ENCODE measurements around the gene FABP3. TPM values are rescaled to one million over a fixed set of nuclear protein-coding genes. Genes with fewer than 3 reads are reported as not detected.

The FABP3 gene
- total and polyA plus RNA-seq, 2 experiments from 2014 or later, result 19.3 to 50.2 TPM

- TF ChIP-seq CTCF (conservative IDR thresholded peaks at IDR 0.05; ENCODE audit: low read depth in 2 of 2), result no peak
- no peak for TF ChIP-seq JUNB (IDR thresholded peaks at IDR 0.05; ENCODE audit: unreplicated experiment)
- no peak for TF ChIP-seq REST (IDR thresholded peaks at IDR 0.05; ENCODE audit: unreplicated experiment)
- no peak for TF ChIP-seq NANOG (IDR thresholded peaks at IDR 0.05; ENCODE audit: borderline replicate concordance)
- no peak for TF ChIP-seq EZH2phosphoT487 (IDR thresholded peaks at IDR 0.05; ENCODE audit: unreplicated experiment)
- no peak for TF ChIP-seq EZH2 (IDR thresholded peaks at IDR 0.05; ENCODE audit: low read depth, unreplicated experiment)
- TF ChIP-seq POLR2AphosphoS5 (IDR thresholded peaks at IDR 0.05; ENCODE audit: low read depth), result no peak
- no peak for TF ChIP-seq ETS1 (IDR thresholded peaks at IDR 0.05)
- no peak for TF ChIP-seq ZNF331 (CRISPR knock-in tag; IDR thresholded peaks at IDR 0.05; ENCODE audit: low read depth)
- no peak for TF ChIP-seq STAT1 (IDR thresholded peaks at IDR 0.05; ENCODE audit: unreplicated experiment)
- TF ChIP-seq ZNF114 (CRISPR knock-in tag; IDR thresholded peaks at IDR 0.05), result no peak
Measured at GRCh38 chr1:31348449-31348848, 24.4 kb downstream of the FABP3 start (continued).

- Mint-ChIP-seq H3K27ac (no peak overlapping the region), H3K36me3 (ENCODE audit: low read depth) (peaks cover 20% of the 10 kb centered on the region), H3K27me3 (ENCODE audit: insufficient read depth, low read depth, poor library complexity) (no peaks in the 10 kb centered on the region), H3K9me3 (no peaks in the 10 kb centered on the region), H3K4me1 (peaks cover 7% of the 10 kb centered on the region; the same call in 2 of the 3 replicates), H3K4me3 (no peak overlapping the region)
- H3K4me2 ChIP-seq, result no peak overlapping the region
- no peaks in the 10 kb centered on the region for H3F3A ChIP-seq (replicated peaks; ENCODE audit: low read depth)
- H3K27ac ChIP-seq (ENCODE audit: low read depth), result no peak overlapping the region
- H3K79me2 ChIP-seq (replicated peaks; ENCODE audit: insufficient read depth), result no peaks in the 10 kb centered on the region; the same call in 1 of the 2 replicates
- DNase-seq (ENCODE audit: low spot score) (no peak), ATAC-seq (no peak)
- H3K27me3 ChIP-seq (ENCODE audit: insufficient read depth), result no peaks in the 10 kb centered on the region
- H3K4me1 ChIP-seq (ENCODE audit: insufficient read depth), result no peaks in the 10 kb centered on the region
- no peaks in the 10 kb centered on the region for H3K9me2 ChIP-seq (ENCODE audit: insufficient read depth)
- H4K20me1 ChIP-seq (replicated peaks; ENCODE audit: insufficient read depth), result peaks cover 3% of the 10 kb centered on the region; the same call in 1 of the 2 replicates
- no peak overlapping the region for H2AFZ ChIP-seq
- H3K36me3 ChIP-seq (ENCODE audit: insufficient read depth), result peaks cover 3% of the 10 kb centered on the region; the same call in 1 of the 2 replicates
- no peak overlapping the region for H3K4me3 ChIP-seq
- TF ChIP-seq NANOG (IDR thresholded peaks at IDR 0.05; ENCODE audit: borderline replicate concordance) (no peak), CTCF (conservative IDR thresholded peaks at IDR 0.05; ENCODE audit: low read depth in 2 of 2) (no peak), JUNB (IDR thresholded peaks at IDR 0.05; ENCODE audit: unreplicated experiment) (no peak)
Measured at GRCh38 chr1:31346785-31347184, 26.1 kb downstream of the FABP3 start.
